ENCODE results near the gene ABCC10. TPM values are rescaled to one million over a fixed set of nuclear protein-coding genes. Genes with fewer than 3 reads are reported as not detected.

ABCC10 gene
- total RNA-seq, 1 experiment from 2014 or later = 31.8 TPM

DNA sequence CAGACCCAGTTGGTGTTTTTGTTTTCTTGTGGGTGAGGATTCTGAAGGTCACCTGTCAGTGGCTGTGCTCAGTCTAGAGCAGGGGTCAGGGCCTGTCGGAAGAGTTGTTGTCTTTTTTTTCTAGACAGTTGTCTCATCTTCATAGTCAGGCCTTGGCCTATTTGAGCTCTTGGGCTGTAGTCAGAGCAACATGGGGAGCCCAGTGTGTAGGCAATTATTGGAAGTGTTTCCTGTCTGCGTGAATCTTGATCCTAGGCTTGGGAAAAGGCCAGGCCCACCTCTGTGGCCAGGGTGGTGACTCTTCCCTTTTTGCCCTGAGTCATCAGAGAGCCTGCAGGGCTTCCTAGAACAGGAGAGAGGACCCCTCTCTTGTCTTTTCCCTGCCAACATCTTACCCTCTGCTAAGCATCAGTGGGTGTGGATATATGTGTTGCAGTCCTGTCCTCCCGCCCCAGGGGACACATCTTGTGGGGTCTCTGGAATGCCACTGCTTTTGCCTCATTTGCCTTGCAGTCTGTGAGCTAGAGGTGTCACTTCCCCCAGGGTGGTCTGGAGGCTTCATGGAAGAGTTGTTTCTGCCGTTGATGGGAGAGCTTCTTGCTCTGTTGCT, 61.4 kb downstream of the ABCC10 start:
- Histone ChIP-seq H3K23ac (ENCODE audit: insufficient read length, low read depth, low read length) (no peak overlapping the region), H3K79me1 (ENCODE audit: insufficient read depth, low read depth, low read length, poor library complexity, severe bottlenecking) (peaks cover 16% of the 10 kb centered on the region), H2BK12ac (ENCODE audit: insufficient read length, low read depth, low read length) (no peak overlapping the region), H3K27ac (ENCODE audit: insufficient read length, low read depth, low read length) (no peak overlapping the region), H3K9ac (ENCODE audit: extremely low read depth, insufficient read length, low read length) (no peak overlapping the region), H3K4me1 (ENCODE audit: insufficient read depth, low read length) (peaks cover 3% of the 10 kb centered on the region; the same call in 1 of the 2 replicates), H3K79me2 (ENCODE audit: insufficient read depth, low read length) (peaks cover 6% of the 10 kb centered on the region; the same call in 1 of the 2 replicates), H3K4ac (ENCODE audit: low read depth, low read length) (no peak overlapping the region), H3K23me2 (ENCODE audit: insufficient read length, low read depth, low read length, poor library complexity, severe bottlenecking) (no peaks in the 10 kb centered on the region), H2BK5ac (ENCODE audit: insufficient read length, low read length) (no peak overlapping the region), H4K5ac (ENCODE audit: insufficient read length, low read depth, low read length) (no peak overlapping the region), H3K14ac (ENCODE audit: insufficient read depth, low read length) (no peak overlapping the region), H3T11ph (ENCODE audit: low read length) (no peak overlapping the region), H2BK15ac (ENCODE audit: low read depth, low read length) (no peak overlapping the region), H2BK120ac (ENCODE audit: low read depth, low read length, poor library complexity, severe bottlenecking) (no peak overlapping the region), H3K27me3 (ENCODE audit: insufficient read depth, low read length) (no peaks in the 10 kb centered on the region), H2BK20ac (ENCODE audit: low read depth, low read length, poor library complexity, severe bottlenecking) (no peak overlapping the region), H3K9me3 (ENCODE audit: control insufficient read depth, low read depth, low read length) (no peaks in the 10 kb centered on the region), H3K18ac (ENCODE audit: insufficient read length, low read depth, low read length) (no peak overlapping the region), H4K20me1 (ENCODE audit: control insufficient read depth, insufficient read depth, insufficient read length) (no peaks in the 10 kb centered on the region), H4K8ac (replicated peaks; ENCODE audit: insufficient read length, low read depth, low read length) (no peak overlapping the region), H3K4me2 (ENCODE audit: insufficient read depth, insufficient read length, low read length) (no peak overlapping the region), H2AFZ (ENCODE audit: low read length) (no peak overlapping the region), H2AK5ac (ENCODE audit: insufficient read length, low read length) (no peak overlapping the region), H3K56ac (ENCODE audit: insufficient read length, low read depth, low read length) (no peak overlapping the region), H4K91ac (ENCODE audit: insufficient read length, low read depth, low read length) (no peak overlapping the region)
- Mint-ChIP-seq H3K4me1 (peaks cover 18 to 23% of the 10 kb centered on the region in 2 experiments), H3K36me3 (ENCODE audit: insufficient read depth in 1 of 3, low read depth in 3 of 3) (peaks cover 0 to 4% (median 0%) of the 10 kb centered on the region in 3 experiments; a peak in 3 of 7 replicates), H3K27me3 (ENCODE audit: low read depth) (no peaks in the 10 kb centered on the region), H3K27ac (peak overlapping the region in 2 of 3 experiments; percentile 20 to 73; a peak in 4 of 7 replicates), H3K4me3 (no peak overlapping the region), H3K9me3 (no peaks in the 10 kb centered on the region)
- TF ChIP-seq, protein P1, sequence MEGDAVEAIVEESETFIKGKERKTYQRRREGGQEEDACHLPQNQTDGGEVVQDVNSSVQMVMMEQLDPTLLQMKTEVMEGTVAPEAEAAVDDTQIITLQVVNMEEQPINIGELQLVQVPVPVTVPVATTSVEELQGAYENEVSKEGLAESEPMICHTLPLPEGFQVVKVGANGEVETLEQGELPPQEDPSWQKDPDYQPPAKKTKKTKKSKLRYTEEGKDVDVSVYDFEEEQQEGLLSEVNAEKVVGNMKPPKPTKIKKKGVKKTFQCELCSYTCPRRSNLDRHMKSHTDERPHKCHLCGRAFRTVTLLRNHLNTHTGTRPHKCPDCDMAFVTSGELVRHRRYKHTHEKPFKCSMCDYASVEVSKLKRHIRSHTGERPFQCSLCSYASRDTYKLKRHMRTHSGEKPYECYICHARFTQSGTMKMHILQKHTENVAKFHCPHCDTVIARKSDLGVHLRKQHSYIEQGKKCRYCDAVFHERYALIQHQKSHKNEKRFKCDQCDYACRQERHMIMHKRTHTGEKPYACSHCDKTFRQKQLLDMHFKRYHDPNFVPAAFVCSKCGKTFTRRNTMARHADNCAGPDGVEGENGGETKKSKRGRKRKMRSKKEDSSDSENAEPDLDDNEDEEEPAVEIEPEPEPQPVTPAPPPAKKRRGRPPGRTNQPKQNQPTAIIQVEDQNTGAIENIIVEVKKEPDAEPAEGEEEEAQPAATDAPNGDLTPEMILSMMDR (conservative IDR thresholded peaks at IDR 0.05) = no peak
- WGBS (ENCODE audit: extremely low coverage, insufficient read length, low lambda C conversion rate) = no CpG with 5 or more reads among the region's 4 CpGs
- no peak for DNase-seq
